ENCODE data around the gene ZMAT5. TPM values are rescaled to one million over a fixed set of nuclear protein-coding genes. Genes with fewer than 3 reads are reported as not detected.

ZMAT5 gene, protein sequence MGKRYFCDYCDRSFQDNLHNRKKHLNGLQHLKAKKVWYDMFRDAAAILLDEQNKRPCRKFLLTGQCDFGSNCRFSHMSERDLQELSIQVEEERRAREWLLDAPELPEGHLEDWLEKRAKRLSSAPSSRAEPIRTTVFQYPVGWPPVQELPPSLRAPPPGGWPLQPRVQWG
- polyA plus RNA-seq (11.1 to 16.6 TPM (median 11.4 TPM) in 3 replicates), polyA minus RNA-seq (4.0 to 7.0 TPM (median 4.2 TPM) in 3 replicates)
- polyA plus RNA-seq (2011; ENCODE audit: low read depth): 10.0 TPM
- 11.3 and 15.4 TPM in 2 replicates for polyA plus RNA-seq (2011; cell fraction: cytosol; rRNA removed)
- polyA plus RNA-seq (2011; cell fraction: nucleus; rRNA removed): 9.9 and 11.7 TPM in 2 replicates
- 11.3 and 13.0 TPM in 2 replicates for polyA plus RNA-seq (2012; ENCODE audit: low replicate concordance)
- 12.3 TPM for polyA minus RNA-seq (2011; cell fraction: cytosol; rRNA and poly(A)+ RNA removed)
- 1.1 and 3.3 TPM in 2 replicates for polyA minus RNA-seq (2011; cell fraction: nucleus; rRNA and poly(A)+ RNA removed)

DNA sequence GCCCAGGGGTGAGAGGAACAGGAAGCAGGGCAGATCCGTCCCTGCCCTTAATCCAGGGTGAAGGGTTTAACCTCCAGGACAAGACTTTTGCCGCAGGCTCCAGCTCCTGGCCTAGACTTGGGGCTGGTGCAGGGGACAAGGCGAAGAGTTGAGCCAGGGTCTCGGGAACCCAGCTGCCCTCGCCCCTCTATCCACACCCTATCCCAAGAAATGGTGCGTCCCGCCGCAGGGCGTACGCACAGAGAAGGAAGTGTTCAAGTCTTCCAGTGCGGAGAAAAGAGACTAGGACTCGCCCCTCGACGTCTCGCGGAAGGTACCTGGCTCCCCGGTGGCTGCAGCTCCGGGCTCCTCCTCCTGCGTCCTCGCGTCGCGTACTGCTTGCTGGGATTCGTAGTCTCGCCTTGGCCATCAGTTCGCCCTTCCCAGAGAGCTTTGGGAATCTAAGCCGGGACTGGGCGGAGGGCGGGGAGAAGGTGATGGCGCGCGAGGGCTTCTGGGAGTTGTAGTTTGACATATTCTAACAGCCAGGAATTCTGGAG, at the start of gene ZMAT5:
ZMAT5 (minus strand) TSS at position 376 of the 539 bp plus-strand sequence. CDS start 18,463 bp downstream, outside the sequence.
- no peaks in the 10 kb centered on the region for H3K9me1 ChIP-seq (ENCODE audit: control insufficient read depth, extremely low read depth, insufficient read depth, low read length)
- no peaks in the 10 kb centered on the region for H3K27me3 ChIP-seq (ENCODE audit: control insufficient read depth, extremely low read depth, insufficient read depth, low read length)
- TF ChIP-seq, protein P1, sequence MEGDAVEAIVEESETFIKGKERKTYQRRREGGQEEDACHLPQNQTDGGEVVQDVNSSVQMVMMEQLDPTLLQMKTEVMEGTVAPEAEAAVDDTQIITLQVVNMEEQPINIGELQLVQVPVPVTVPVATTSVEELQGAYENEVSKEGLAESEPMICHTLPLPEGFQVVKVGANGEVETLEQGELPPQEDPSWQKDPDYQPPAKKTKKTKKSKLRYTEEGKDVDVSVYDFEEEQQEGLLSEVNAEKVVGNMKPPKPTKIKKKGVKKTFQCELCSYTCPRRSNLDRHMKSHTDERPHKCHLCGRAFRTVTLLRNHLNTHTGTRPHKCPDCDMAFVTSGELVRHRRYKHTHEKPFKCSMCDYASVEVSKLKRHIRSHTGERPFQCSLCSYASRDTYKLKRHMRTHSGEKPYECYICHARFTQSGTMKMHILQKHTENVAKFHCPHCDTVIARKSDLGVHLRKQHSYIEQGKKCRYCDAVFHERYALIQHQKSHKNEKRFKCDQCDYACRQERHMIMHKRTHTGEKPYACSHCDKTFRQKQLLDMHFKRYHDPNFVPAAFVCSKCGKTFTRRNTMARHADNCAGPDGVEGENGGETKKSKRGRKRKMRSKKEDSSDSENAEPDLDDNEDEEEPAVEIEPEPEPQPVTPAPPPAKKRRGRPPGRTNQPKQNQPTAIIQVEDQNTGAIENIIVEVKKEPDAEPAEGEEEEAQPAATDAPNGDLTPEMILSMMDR (optimal IDR thresholded peaks at IDR 0.05 in 1 of 3, IDR thresholded peaks at IDR 0.05 in 1 of 3, conservative IDR thresholded peaks at IDR 0.05 in 1 of 3; ENCODE audit: extremely low read depth in 1 of 3, insufficient read depth in 2 of 3, low read length in 3 of 3): no peak
- no peak for TF ChIP-seq EZH2 (IDR thresholded peaks at IDR 0.05; ENCODE audit: low read length)
- H3K9ac ChIP-seq (ENCODE audit: control insufficient read depth, extremely low read depth, insufficient read depth, low read length): peak within 1 kb of the TSS; percentile 94
- DNase-seq (ENCODE audit: low read depth, low spot score): peak; percentile 69
- H4K20me1 ChIP-seq (ENCODE audit: control insufficient read depth, extremely low read depth, insufficient read depth, low read length): no peaks in the 10 kb centered on the region
- dilution Hi-C loops (cut with MboI; ENCODE audit: extremely low pct_ligation_motif_present, low sequenced_read_pairs): no loop called here
- H3K4me2 ChIP-seq (ENCODE audit: control insufficient read depth, extremely low read depth, insufficient read depth, low read depth, low read length): peak within 1 kb of the TSS; percentile 92
- H3K4me1 ChIP-seq (ENCODE audit: control insufficient read depth, extremely low read depth, insufficient read depth, low read length): peaks cover 19% of the 10 kb centered on the region
- peaks cover 34% of the 10 kb centered on the region for H3K79me2 ChIP-seq (ENCODE audit: control insufficient read depth, insufficient read depth, low read length)
- FAIRE-seq: peak; percentile 87
- peak within 1 kb of the TSS; percentile 77 to 98 (median 95) for H3K4me3 ChIP-seq (ENCODE audit: control insufficient read depth in 2 of 3, extremely low read depth in 1 of 3, insufficient read depth in 2 of 3, low read depth in 1 of 3, low read length in 3 of 3)
- H2AFZ ChIP-seq (ENCODE audit: control insufficient read depth, low read length): peak within 1 kb of the TSS; percentile 99
- peak within 1 kb of the TSS; percentile 87 for H3K27ac ChIP-seq (ENCODE audit: control insufficient read depth, insufficient read depth, low read length)
- no peaks in the 10 kb centered on the region for H3K9me3 ChIP-seq (ENCODE audit: control insufficient read depth, low read depth, low read length)
- peaks cover 8 to 13% of the 10 kb centered on the region in 2 experiments for H3K36me3 ChIP-seq (ENCODE audit: control insufficient read depth in 2 of 2, extremely low read depth in 1 of 2, insufficient read depth in 2 of 2, low read length in 2 of 2)

DNA sequence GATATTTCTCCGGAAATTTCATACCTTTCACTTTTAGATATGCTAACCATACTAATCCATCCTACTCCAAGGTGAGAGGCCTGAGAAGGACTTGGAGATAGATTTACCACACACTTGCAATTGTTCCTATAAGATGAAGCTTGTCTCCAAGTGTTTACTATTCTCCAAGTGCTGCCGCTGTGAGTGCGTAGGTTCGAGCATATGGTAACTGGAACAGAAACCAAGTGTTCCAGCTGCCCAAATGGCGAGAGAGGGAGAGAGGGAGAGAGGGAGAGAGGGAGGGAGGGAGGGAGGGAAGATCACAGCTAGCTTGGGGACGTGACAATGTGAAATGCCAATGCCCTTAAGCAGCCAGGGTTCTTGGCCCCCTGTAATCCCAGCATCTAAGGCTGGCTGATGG, 49.7 kb upstream of the ZMAT5 start:
- TF ChIP-seq, protein P1 (optimal IDR thresholded peaks at IDR 0.05 in 1 of 3, IDR thresholded peaks at IDR 0.05 in 1 of 3, conservative IDR thresholded peaks at IDR 0.05 in 1 of 3; ENCODE audit: extremely low read depth in 1 of 3, insufficient read depth in 2 of 3, low read length in 3 of 3): no peak
- TF ChIP-seq EZH2 (IDR thresholded peaks at IDR 0.05; ENCODE audit: low read length): no peak
- dilution Hi-C loops (cut with MboI; ENCODE audit: extremely low pct_ligation_motif_present, low sequenced_read_pairs): no loop called here
- peaks cover 16 to 49% of the 10 kb centered on the region in 2 experiments for H3K36me3 ChIP-seq (ENCODE audit: control insufficient read depth in 2 of 2, extremely low read depth in 1 of 2, insufficient read depth in 2 of 2, low read length in 2 of 2)

More for the DNA sequence above, 49.7 kb upstream of the ZMAT5 start:
- Histone ChIP-seq H3K27ac (ENCODE audit: control insufficient read depth, insufficient read depth, low read length) (peak overlapping the region; percentile 32), H2AFZ (ENCODE audit: control insufficient read depth, low read length) (no peak overlapping the region), H3K9ac (ENCODE audit: control insufficient read depth, extremely low read depth, insufficient read depth, low read length) (no peak overlapping the region), H3K27me3 (ENCODE audit: control insufficient read depth, extremely low read depth, insufficient read depth, low read length) (no peaks in the 10 kb centered on the region), H3K9me1 (ENCODE audit: control insufficient read depth, extremely low read depth, insufficient read depth, low read length) (peaks cover 4% of the 10 kb centered on the region), H3K79me2 (ENCODE audit: control insufficient read depth, insufficient read depth, low read length) (no peaks in the 10 kb centered on the region), H3K9me3 (ENCODE audit: control insufficient read depth, low read depth, low read length) (no peaks in the 10 kb centered on the region), H4K20me1 (ENCODE audit: control insufficient read depth, extremely low read depth, insufficient read depth, low read length) (no peaks in the 10 kb centered on the region), H3K4me1 (ENCODE audit: control insufficient read depth, extremely low read depth, insufficient read depth, low read length) (peaks cover 28% of the 10 kb centered on the region), H3K4me3 (ENCODE audit: control insufficient read depth in 2 of 3, extremely low read depth in 1 of 3, insufficient read depth in 2 of 3, low read depth in 1 of 3, low read length in 3 of 3) (peak overlapping the region in 1 of 3 experiments; percentile 21), H3K4me2 (ENCODE audit: control insufficient read depth, extremely low read depth, insufficient read depth, low read depth, low read length) (peak overlapping the region; percentile 63)
- DNase-seq (ENCODE audit: low read depth, low spot score): no peak
- peak; percentile 39 for FAIRE-seq
